Measurements from ENCODE around the gene POU6F2.
"Not testable (repeated sequence)": the region's sequence is repeated elsewhere in the genome, so short reads cannot be mapped to it uniquely, and the experiment has no call there.

The POU6F2 gene

DNA sequence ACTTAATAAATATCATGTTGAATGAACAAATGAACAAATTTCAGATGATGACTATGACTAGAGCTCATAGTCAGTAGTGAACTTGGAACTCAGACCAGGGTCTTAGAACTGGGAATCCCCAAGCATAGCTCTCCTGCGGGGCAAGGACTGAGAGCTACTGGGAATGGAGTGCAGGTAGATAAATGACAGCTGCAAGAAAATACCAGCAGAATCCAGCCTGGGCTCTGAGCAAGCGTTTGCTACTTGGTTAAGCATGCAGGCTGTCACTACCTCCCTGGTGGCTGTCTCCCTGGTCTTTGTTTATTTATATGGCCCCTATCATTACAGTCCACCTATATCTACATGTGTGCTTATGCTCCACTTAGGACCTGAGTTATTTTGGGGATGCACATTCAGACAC, 208.4 kb downstream of the POU6F2 start:
- no peak for DNase-seq (ENCODE audit: low read depth, low spot score)

DNA sequence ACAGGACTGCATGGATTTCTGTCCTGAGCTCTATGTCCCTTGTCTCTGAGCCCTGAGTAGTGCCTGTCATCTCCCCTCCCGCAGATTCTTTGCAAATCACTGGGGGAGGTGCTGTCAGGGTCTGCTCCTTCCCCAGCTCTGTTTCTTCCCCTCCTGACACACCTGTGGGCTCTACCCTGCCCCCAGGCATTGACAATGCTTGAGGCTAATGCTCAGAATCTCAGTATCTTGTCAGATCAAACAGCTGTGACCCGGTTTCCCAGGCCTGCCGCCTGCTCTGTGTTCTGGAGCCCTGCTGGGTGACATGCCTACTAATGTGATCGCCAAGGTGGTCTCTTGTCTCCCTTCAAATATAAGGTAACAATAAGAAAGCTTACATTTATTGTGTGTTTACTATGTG, 209.0 kb downstream of the POU6F2 start:
- DNase-seq (ENCODE audit: low read depth, low spot score): no peak

GRCh38 chr7:39187130-39187529, 209.4 kb downstream of the POU6F2 start:
- no peak for DNase-seq (ENCODE audit: low read depth, low spot score)

DNA sequence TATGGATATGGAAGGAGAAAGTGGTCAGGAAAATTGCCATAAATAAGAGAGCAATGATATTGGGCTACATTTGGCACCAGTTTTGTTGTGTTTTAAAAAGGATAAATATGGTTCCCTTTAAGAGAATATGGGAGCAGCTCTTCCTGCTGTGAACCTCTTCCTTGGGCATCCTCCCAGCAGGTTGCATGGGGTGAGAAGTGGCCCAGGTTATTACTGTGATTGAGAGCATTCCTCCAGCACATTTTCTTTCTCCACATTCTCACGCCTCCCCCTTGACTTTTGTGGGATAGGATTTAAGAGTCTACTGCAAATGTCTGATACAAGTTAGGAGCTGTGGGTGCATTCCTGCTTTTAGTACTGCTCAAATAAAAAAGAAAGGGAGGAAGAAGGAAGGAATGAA, 214.8 kb downstream of the POU6F2 start:
- no peak for DNase-seq (ENCODE audit: low read depth, low spot score)

GRCh38 chr7:39194388-39194787, 216.7 kb downstream of the POU6F2 start:
- not testable (repeated sequence) for DNase-seq (ENCODE audit: low read depth, low spot score)

- DNase-seq (ENCODE audit: low read depth, low spot score): no peak
These were observed 218.3 kb downstream of the POU6F2 start for GRCh38 chr7:39195967-39196366.

- no peak for DNase-seq (ENCODE audit: low read depth, low spot score)
These were observed 220.1 kb downstream of the POU6F2 start for GRCh38 chr7:39197831-39198230.

DNA sequence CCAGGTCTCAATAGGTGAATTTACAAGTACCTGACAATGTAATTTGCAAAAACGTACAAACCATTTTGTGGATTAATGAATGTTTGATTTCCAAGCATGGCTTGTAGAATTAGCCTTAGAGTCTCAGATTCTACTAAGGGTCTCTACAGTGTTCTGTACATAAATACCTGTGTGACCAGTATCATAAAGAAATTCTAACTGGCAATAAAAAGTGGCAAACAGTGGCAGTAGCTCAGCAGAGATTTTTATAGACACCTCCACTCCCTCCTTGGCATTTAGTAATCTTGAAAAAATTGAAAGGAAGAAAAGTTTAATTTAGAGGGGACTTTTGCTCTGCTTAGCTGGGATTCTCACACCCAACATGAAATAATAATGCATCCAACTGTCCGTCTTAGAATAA, 220.8 kb downstream of the POU6F2 start:
- DNase-seq (ENCODE audit: low read depth, low spot score): no peak

GRCh38 chr7:39199006-39199405, 221.3 kb downstream of the POU6F2 start:
- no peak for DNase-seq (ENCODE audit: low read depth, low spot score)

DNA sequence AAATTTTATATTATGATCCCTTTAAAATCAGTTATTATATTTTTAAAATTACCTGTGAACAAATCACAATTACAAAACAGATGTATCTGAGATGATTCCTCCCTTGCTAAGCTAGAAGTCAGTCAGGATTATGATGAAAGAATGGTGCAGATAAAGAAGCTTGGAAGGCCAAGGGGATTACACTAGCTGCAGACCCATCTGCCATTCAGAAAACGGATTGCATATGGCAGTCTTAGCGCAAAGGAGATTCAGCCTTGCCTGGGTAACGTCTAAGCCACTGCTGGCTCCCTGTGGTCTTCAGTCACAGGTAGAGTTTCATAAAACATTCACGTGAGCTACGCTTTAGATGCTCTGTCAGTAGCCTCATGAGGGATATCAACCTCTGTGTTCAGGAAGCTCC, 222.2 kb downstream of the POU6F2 start:
- DNase-seq (ENCODE audit: low read depth, low spot score): no peak

DNA sequence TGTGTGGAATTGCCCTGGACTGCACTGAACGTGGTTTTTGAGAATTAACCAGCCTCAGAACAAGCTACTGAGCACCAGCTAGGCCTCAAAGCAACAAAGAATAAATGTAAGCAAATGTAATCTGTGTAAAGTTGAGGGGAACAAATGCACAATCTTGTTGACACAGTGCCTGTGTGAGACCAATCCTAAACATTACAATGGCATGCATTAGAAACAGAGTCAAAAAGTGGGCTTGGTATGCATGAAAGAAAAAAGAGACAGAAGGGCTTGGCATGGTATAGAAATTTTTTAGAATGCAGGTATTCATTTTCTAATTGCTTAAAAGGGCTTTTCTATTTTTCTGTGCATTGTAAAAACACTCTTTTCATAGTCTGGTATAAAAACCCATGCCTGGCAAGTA, 224.3 kb downstream of the POU6F2 start:
- no peak for DNase-seq (ENCODE audit: low read depth, low spot score)

GRCh38 chr7:39210362-39210761, 232.7 kb downstream of the POU6F2 start:
- DNase-seq (ENCODE audit: low read depth, low spot score): no peak

DNA sequence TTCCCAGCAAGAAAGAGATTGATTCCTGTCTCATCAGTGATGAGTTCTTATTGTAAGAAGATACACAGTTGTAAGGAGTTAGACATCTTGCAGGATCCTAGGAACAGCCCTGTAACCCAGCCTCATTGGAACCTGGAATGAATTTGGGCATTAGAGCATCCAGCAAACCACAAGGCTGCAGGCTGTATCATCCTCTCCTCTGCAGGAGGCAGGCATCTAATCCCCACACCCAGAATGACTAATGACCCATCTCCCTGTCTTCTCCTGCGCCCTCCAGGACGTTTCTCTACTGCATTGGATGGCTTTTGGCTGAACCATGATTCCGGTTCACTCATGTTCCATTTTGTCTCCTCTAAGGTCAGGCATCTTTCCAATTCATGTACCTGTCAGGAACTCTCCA, 233.9 kb downstream of the POU6F2 start:
- DNase-seq (ENCODE audit: low read depth, low spot score): no peak

GRCh38 chr7:39212876-39213275, 235.2 kb downstream of the POU6F2 start:
- no peak for DNase-seq (ENCODE audit: low read depth, low spot score)

DNA sequence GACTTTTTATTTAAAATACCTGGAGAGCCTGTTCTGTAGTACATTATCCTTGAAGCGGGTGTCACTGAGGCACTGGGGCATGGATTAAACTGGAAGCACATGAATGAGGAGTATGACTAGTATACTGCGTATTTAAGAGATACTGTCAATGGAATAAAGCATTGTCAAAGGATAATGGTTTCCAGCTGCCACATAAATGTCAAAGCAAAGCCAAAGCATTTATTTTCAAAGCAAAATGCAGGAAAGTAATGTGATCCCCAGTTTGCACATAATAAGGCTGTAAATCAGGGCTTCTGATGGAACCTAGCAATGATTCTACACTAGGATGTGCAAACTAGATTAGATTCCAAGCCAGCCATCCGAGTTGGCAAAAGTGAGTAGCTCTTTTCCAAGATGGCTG, 240.1 kb downstream of the POU6F2 start:
- no peak for DNase-seq (ENCODE audit: low read depth, low spot score)

DNA sequence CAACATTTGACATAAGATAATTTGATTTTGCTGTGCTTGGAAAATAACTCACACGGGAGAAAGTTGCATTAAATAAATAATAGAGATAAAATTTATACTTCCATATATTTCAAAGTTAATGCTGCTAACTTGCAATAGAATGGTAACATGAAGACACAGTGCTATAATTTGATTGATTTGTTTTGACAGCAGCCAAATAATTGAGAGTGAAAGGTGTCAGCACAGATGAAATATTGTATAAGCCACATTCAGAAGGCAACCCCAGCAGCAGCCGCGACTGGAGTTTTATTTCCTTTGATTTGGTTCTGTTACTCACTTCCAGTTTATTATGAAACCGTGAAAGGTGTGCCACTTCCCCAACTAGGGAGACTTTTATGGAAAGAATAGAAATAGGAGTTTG, 242.2 kb downstream of the POU6F2 start:
- DNase-seq (ENCODE audit: low read depth, low spot score): no peak

- no peak for DNase-seq (ENCODE audit: low read depth, low spot score)
These were observed 244.2 kb downstream of the POU6F2 start for GRCh38 chr7:39221901-39222300.

GRCh38 chr7:39228946-39229345, 251.2 kb downstream of the POU6F2 start:
- DNase-seq (ENCODE audit: low read depth, low spot score): no peak

- no peak for DNase-seq (ENCODE audit: low read depth, low spot score)
These were observed 256.3 kb downstream of the POU6F2 start for GRCh38 chr7:39233851-39234529.

GRCh38 chr7:39238234-39238869, 260.6 kb downstream of the POU6F2 start:
- DNase-seq (ENCODE audit: low read depth, low spot score): no peak

DNA sequence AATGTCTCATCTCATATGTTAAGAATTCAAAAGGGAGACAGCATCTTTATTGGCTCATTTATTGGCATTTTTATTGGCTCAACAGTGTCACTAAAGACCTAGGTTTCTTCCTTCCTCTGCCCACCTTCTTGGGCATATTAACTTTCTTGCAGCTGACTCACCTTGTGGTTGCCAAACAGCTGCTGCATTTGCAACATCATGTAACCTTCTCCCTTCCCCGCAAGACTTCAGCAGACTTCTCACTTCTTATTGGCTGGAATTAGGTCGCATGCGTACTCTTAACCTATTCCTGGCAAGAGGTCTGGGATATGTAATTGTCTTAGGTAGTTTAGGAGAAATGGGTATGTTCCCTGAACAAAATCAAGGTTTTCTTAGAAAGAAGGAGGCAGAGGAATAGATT, 263.2 kb downstream of the POU6F2 start:
- no peak for DNase-seq (ENCODE audit: low read depth, low spot score)

GRCh38 chr7:39247576-39247975, 269.9 kb downstream of the POU6F2 start:
- DNase-seq (ENCODE audit: low read depth, low spot score): no peak

DNA sequence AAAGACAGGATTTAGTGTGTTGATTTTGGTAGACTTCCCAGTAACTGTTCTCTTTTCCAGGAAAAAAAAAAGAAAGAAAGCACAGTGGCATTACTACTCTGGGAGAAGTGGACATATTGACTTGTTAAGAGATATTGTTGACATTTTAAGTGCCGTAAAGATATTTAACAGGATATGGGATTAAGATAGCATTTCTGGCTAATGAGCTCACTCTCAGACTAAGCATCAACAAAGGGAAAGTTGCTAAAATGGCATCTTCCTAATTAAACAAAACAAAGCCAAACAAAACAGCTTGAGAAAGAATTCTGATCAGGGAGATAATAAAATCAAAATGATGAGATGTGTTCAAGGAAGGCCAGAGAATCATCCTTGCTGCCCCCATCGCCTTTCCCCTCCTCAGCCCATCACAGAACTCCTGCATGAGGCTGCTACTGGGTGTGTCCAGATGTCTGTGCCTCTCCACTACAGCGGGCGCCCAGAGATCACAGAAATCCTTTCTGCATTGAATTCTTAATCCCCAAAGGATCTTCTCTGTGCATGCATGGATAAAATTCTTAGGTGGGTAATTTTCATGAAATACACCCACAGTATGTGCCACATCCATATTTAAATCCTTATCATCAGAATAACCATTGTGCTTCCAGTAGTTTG, 270.5 kb downstream of the POU6F2 start:
- no peak for DNase-seq (ENCODE audit: low read depth, low spot score)

Measured in activated CD4-positive, CD25-positive, alpha-beta regulatory T cell treated with anti-CD3 and anti-CD28 coated beads, Interleukin-2, amount 50 U/mL, for 16 hours (primary cell).